B cell (primary cell): ENCODE results near the gene MAPK1. TPM values are rescaled to one million over a fixed set of nuclear protein-coding genes. Genes with fewer than 3 reads are reported as not detected.

Experiments used
- ATAC-seq: fragments of 200-7000 bp; cut with Tn5 transposase; one replicate; pipeline ENCODE4 v1.10.0; 2021; ENCODE audit warnings: low read depth, mild to moderate bottlenecking, moderate number of reproducible peaks, moderate library complexity
- CTCF ChIA-PET: fragments of 350-600 bp; sonication (Branson Sonifier 250); formaldehyde crosslinking; loops from one replicate; lab custom pipeline; 2021; ENCODE audit warnings: antibody characterized with exemption, inconsistent platforms; lab: Charles Lee
- POLR2A ChIA-PET: fragments of 350-600 bp; sonication (Branson Sonifier 250); formaldehyde crosslinking; loops from one replicate; lab custom pipeline; 2021; ENCODE audit warnings: antibody characterized with exemption; lab: Charles Lee
- DNase-seq: peaks from one replicate; pipeline ENCODE4 v3.0.0; 2013
- H2AFZ ChIP-seq: 2 replicates; pipeline ENCODE4 v1.6.1; 2012; ENCODE audit warnings: mild to moderate bottlenecking, low read depth, low read length; ENCODE audit not compliant: insufficient read depth, poor library complexity, severe bottlenecking
- H3K27ac ChIP-seq, 2 donors: 1 replicate in 1 of 2; 2 replicates in 1 of 2; pipeline ENCODE4 v1.5.1; 2012 to 2013; ENCODE audit warnings: low read length in 2 of 2, mild to moderate bottlenecking in 2 of 2, moderate library complexity in 1 of 2
- H3K27me3 ChIP-seq, 4 experiments: fragments of 200-600 bp in 1 of 4; sonication (generic) in 1 of 4; replicated peaks in 1 of 4; 1 replicate in 2 of 4; 2 replicates in 2 of 4; pipeline versions ENCODE4 v1.6.1 to v1.7.0; 2013 to 2016; ENCODE audit warnings: low read length in 3 of 4, mild to moderate bottlenecking in 2 of 4, mixed read lengths in 1 of 4, moderate library complexity in 1 of 4; ENCODE audit not compliant: insufficient read depth in 4 of 4, control insufficient read depth in 3 of 4; ENCODE audit errors: control extremely low read depth in 1 of 4
- H3K36me3 ChIP-seq, 2 experiments: replicated peaks in 1 of 2; 1 replicate in 1 of 2; 2 replicates in 1 of 2; pipeline versions ENCODE4 v1.6.1 to v1.7.1; 2013; ENCODE audit warnings: low read length in 1 of 2; ENCODE audit not compliant: insufficient read depth in 2 of 2, control insufficient read depth in 1 of 2; ENCODE audit errors: control extremely low read depth in 1 of 2, extremely low read depth in 1 of 2
- H3K4me1 ChIP-seq, 2 donors: fragments of 200-600 bp in 1 of 2; sonication (generic) in 1 of 2; 1 replicate in 1 of 2; 2 replicates in 1 of 2; pipeline versions ENCODE4 v1.5.1 to v1.6.1; 2013 to 2017; ENCODE audit warnings: low read length in 2 of 2; ENCODE audit not compliant: control insufficient read depth in 2 of 2, insufficient read depth in 2 of 2
- H3K4me2 ChIP-seq: replicated peaks from 2 replicates; pipeline ENCODE3; 2012; ENCODE audit warnings: mild to moderate bottlenecking, low read depth, low read length; ENCODE audit not compliant: poor library complexity, severe bottlenecking
- H3K4me3 ChIP-seq, 5 experiments: fragments of 200-600 bp in 1 of 5; sonication (generic) in 1 of 5; 1 replicate in 3 of 5; 2 replicates in 2 of 5; pipeline versions ENCODE4 v1.5.1 to v1.7.0; 2011 to 2016; ENCODE audit warnings: low read length in 4 of 5, mild to moderate bottlenecking in 4 of 5, low read depth in 2 of 5, control low read depth in 1 of 5, moderate library complexity in 1 of 5; ENCODE audit not compliant: insufficient read depth in 1 of 5; ENCODE audit errors: control extremely low read depth in 1 of 5, extremely low read depth in 1 of 5
- H3K79me2 ChIP-seq: fragments of 200-600 bp; sonication (generic); one replicate; pipeline ENCODE4 v1.6.0; 2016; ENCODE audit warnings: low read length; ENCODE audit not compliant: control insufficient read depth, insufficient read depth
- H3K9ac ChIP-seq: fragments of 200-600 bp; sonication (generic); 2 replicates; pipeline ENCODE4 v1.6.1; 2017; ENCODE audit warnings: mild to moderate bottlenecking, low read length, moderate library complexity
- H3K9me3 ChIP-seq, 3 donors: one replicate each; pipeline versions ENCODE4 v1.6.1 to v1.7.1; 2013; ENCODE audit warnings: low read length in 2 of 3; ENCODE audit not compliant: control insufficient read depth in 2 of 3, insufficient read depth in 1 of 3; ENCODE audit errors: control extremely low read depth in 1 of 3
- H4K20me1 ChIP-seq: 2 replicates; pipeline ENCODE4 v1.6.0; 2012; ENCODE audit warnings: mild to moderate bottlenecking, low read length; ENCODE audit not compliant: insufficient read depth, control insufficient read depth, poor library complexity, severe bottlenecking
- H3K27ac Mint-ChIP-seq: one replicate; pipeline ENCODE4 v1.8.0; 2021; ENCODE audit warnings: mixed read lengths
- H3K27me3 Mint-ChIP-seq: one replicate; pipeline ENCODE4 v1.8.0; 2021; ENCODE audit warnings: mixed read lengths
- H3K4me1 Mint-ChIP-seq: one replicate; pipeline ENCODE4 v1.8.0; 2021; ENCODE audit warnings: mixed read lengths
- H3K4me3 Mint-ChIP-seq: one replicate; pipeline ENCODE4 v1.8.0; 2021; ENCODE audit warnings: mixed read lengths
- H3K9me3 Mint-ChIP-seq: one replicate; pipeline ENCODE4 v1.8.0; 2022; ENCODE audit warnings: mixed read lengths; ENCODE audit not compliant: insufficient read depth
- CTCF ChIP-seq: fragments of 200-600 bp; IDR thresholded peaks from one replicate; pipeline ENCODE4 v1.8.0; 2022; ENCODE audit warnings: antibody characterized with exemption, mild to moderate bottlenecking
- EZH2 ChIP-seq: IDR thresholded peaks from 2 replicates; pipeline ENCODE4 v1.6.1; 2012; ENCODE audit warnings: borderline replicate concordance, low read depth, mild to moderate bottlenecking, moderate library complexity, low read length; ENCODE audit not compliant: insufficient read depth, poor library complexity, severe bottlenecking
- WGBS: methylation state at CpG from one replicate; pipeline ENCODE4 v1.1.5; 2013; ENCODE audit warnings: missing lambda C conversion rate; ENCODE audit not compliant: insufficient coverage; 5-methylcytosine and 5-hydroxymethylcytosine counted together
- intact Hi-C: fragments of 100-400 bp; cut with micrococcal nuclease; formaldehyde crosslinking; loops from one replicate; pipeline ENCODE4 v1.10.0; 2022
- polyA plus RNA-seq: library from polyadenylated mRNA; depleted of rRNA; stranded (reverse); fragments of >200 nt; gene quantifications from 2 replicates; pipeline ENCODE4 v1.2.3, GENCODE V29; 2012
- total RNA-seq, 2 donors: library from RNA; stranded (reverse); fragments of 120-200 nt in 1 of 2; gene quantifications; 1 replicate in 1 of 2; 2 replicates in 1 of 2; pipeline versions ENCODE4 v1.2.3 to v1.2.4, GENCODE V29; 2013 to 2022

Gene MAPK1
- total and polyA plus RNA-seq, 2 donors (not counting 1 experiment from before 2014, with no cell fraction given): 24.0 to 155 TPM

GRCh38 chr22:21761994-21762680, 105.3 kb downstream of the MAPK1 start:
- H3K9me3 ChIP-seq: no peaks in the 10 kb centered on the region
- Mint-ChIP-seq H3K4me1 (peaks cover 1% of the 10 kb centered on the region), H3K27me3 (no peaks in the 10 kb centered on the region), H3K9me3 (no peaks in the 10 kb centered on the region), H3K4me3 (no peak overlapping the region), H3K27ac (no peak overlapping the region)
- no peaks in the 10 kb centered on the region for H3K79me2 ChIP-seq
- H3K4me3 ChIP-seq: no peak overlapping the region
- TF ChIP-seq EZH2: no peak
- no peak for TF ChIP-seq CTCF
- DNase-seq (no peak), ATAC-seq (no peak)
- intact Hi-C loops: no loop called here
- 96% methylated on average over 13 of the region's 15 CpGs for WGBS
- ChIA-PET CTCF (interaction anchor here (1.0 to 1.2 kb wide), 3 partner anchors 10 to 191 kb away, joined by 3 to 6 read pairs (median 3); partner anchors contain the start of gene PPM1F), POLR2A (no interaction called here)
- no peak overlapping the region for H3K4me2 ChIP-seq
- H3K9ac ChIP-seq: no peak overlapping the region
- H3K27me3 ChIP-seq: no peaks in the 10 kb centered on the region
- H3K27ac ChIP-seq: no peak overlapping the region
- H4K20me1 ChIP-seq: peaks cover 24% of the 10 kb centered on the region
- no peaks in the 10 kb centered on the region for H3K4me1 ChIP-seq
- no peak overlapping the region for H2AFZ ChIP-seq
- H3K36me3 ChIP-seq: peaks cover 13 to 72% of the 10 kb centered on the region in 2 experiments

- Mint-ChIP-seq H3K4me1 (peaks cover 2% of the 10 kb centered on the region), H3K4me3 (no peak overlapping the region), H3K9me3 (no peaks in the 10 kb centered on the region), H3K27ac (no peak overlapping the region), H3K27me3 (no peaks in the 10 kb centered on the region)
- H3K27ac ChIP-seq: no peak overlapping the region
- ChIA-PET POLR2A (no interaction called here), CTCF (interaction anchor here (1.2 kb wide), 1 partner anchor 177 kb away, joined by 3 read pairs; no protein-coding TSS in a partner anchor)
- no peak overlapping the region for H3K4me2 ChIP-seq
- 100% methylated on average over 1 of the region's 2 CpGs for whole genome bisulfite sequencing
- H3K9ac ChIP-seq: no peak overlapping the region
- TF ChIP-seq CTCF (no peak), EZH2 (no peak)
- no peaks in the 10 kb centered on the region for H3K27me3 ChIP-seq
- H4K20me1 ChIP-seq: peaks cover 20% of the 10 kb centered on the region
- H3K9me3 ChIP-seq: no peaks in the 10 kb centered on the region
- H3K79me2 ChIP-seq: no peaks in the 10 kb centered on the region
- intact Hi-C loops: no loop called here
- H2AFZ ChIP-seq: no peak overlapping the region
- no peak overlapping the region for H3K4me3 ChIP-seq
- ATAC-seq: no peak
- H3K36me3 ChIP-seq: peaks cover 15 to 65% of the 10 kb centered on the region in 2 experiments
- no peak for DNase-seq
- no peaks in the 10 kb centered on the region for H3K4me1 ChIP-seq
These were observed 106.4 kb downstream of the MAPK1 start for GRCh38 chr22:21761086-21761485.
